ENCODE measurements around the gene SARS1.

DNA sequence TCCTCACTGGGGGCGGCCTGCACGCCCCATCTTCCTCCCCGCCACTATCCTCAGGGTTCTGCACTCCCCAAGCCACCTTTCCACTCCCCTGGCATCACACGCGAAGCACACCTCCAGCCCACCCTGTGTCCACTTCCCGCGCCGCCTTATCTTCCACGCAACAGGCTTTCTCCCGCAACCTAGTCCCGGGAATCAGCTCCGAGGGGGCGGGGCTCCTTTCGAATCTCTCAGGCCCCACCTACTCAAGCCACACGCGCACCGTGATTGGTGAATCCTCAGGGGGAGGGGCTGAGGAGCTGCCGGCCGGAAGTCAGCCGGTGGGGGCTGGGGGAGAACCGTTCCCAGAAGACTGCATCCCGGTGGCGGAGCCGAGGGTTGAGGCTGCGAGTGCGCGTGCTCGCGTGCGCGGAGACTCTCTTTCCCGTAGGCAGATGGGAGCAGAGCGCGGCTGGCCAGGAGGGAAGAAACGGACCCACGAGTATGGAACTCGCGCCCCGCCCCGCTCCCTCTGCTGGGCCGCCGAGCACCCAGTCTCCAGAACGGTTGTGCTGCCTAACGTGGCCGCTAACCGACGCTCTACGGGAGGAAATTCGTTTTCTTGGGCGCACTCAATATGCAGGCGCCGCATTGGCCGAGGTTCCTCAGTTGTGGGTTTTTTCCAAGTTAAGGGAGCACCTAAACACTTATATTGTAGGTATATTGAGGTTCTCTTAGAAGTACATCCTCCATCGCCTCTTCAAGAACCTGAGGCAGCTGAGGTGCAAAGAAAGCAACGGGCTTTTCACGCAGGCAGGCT, 69.4 kb downstream of the SARS1 start, which contains the start of gene PSRC1:
- peak; percentile 83 for TF ChIP-seq TAF1 (IDR thresholded peaks at IDR 0.05; ENCODE audit: low read depth, low read length)
- TF ChIP-seq SIN3A (conservative IDR thresholded peaks at IDR 0.05 in 1 of 2, IDR thresholded peaks at IDR 0.05 in 1 of 2; ENCODE audit: low read depth in 1 of 2, low read length in 2 of 2) = peak; percentile 18 to 84; a peak in 2 of 4 replicates
- no peak; the same call in 1 of the 2 replicates for TF ChIP-seq YY1 (IDR thresholded peaks at IDR 0.05; ENCODE audit: low read depth, low read length)
- peak; percentile 76; the same call in 1 of the 2 replicates for TF ChIP-seq GABPA (IDR thresholded peaks at IDR 0.05; ENCODE audit: borderline replicate concordance, insufficient read depth, low read length)
- TF ChIP-seq EGR1 (IDR thresholded peaks at IDR 0.05; ENCODE audit: borderline replicate concordance, low read depth, low read length) = no peak
- no peak for TF ChIP-seq EZH2 (IDR thresholded peaks at IDR 0.05; ENCODE audit: low read depth, low read length, severe bottlenecking)
- TF ChIP-seq PHF8 (conservative IDR thresholded peaks at IDR 0.05; ENCODE audit: low read depth, low read length) = peak; percentile 86
- TF ChIP-seq POLR2AphosphoS5 (IDR thresholded peaks at IDR 0.05; ENCODE audit: low read depth, low read length) = peak; percentile 95
- TF ChIP-seq, protein P1, sequence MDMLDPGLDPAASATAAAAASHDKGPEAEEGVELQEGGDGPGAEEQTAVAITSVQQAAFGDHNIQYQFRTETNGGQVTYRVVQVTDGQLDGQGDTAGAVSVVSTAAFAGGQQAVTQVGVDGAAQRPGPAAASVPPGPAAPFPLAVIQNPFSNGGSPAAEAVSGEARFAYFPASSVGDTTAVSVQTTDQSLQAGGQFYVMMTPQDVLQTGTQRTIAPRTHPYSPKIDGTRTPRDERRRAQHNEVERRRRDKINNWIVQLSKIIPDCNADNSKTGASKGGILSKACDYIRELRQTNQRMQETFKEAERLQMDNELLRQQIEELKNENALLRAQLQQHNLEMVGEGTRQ (IDR thresholded peaks at IDR 0.05; ENCODE audit: low read length) = no peak
- TF ChIP-seq HDAC2 (IDR thresholded peaks at IDR 0.05; ENCODE audit: borderline replicate concordance in 1 of 2, low read depth in 2 of 2, low read length in 2 of 2) = peak in 1 of 2 experiments; percentile 74; a peak in 1 of 4 replicates
- no peak for TF ChIP-seq RXRA (IDR thresholded peaks at IDR 0.05; ENCODE audit: insufficient read depth, low read depth, low read length)
- TF ChIP-seq, protein P2, sequence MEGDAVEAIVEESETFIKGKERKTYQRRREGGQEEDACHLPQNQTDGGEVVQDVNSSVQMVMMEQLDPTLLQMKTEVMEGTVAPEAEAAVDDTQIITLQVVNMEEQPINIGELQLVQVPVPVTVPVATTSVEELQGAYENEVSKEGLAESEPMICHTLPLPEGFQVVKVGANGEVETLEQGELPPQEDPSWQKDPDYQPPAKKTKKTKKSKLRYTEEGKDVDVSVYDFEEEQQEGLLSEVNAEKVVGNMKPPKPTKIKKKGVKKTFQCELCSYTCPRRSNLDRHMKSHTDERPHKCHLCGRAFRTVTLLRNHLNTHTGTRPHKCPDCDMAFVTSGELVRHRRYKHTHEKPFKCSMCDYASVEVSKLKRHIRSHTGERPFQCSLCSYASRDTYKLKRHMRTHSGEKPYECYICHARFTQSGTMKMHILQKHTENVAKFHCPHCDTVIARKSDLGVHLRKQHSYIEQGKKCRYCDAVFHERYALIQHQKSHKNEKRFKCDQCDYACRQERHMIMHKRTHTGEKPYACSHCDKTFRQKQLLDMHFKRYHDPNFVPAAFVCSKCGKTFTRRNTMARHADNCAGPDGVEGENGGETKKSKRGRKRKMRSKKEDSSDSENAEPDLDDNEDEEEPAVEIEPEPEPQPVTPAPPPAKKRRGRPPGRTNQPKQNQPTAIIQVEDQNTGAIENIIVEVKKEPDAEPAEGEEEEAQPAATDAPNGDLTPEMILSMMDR (IDR thresholded peaks at IDR 0.05; ENCODE audit: control extremely low read depth in 1 of 3, insufficient read depth in 1 of 3, low read depth in 1 of 3, low read length in 3 of 3) = no peak; a peak in 1 of 4 replicates
- TF ChIP-seq JUND (IDR thresholded peaks at IDR 0.05; ENCODE audit: low read length) = no peak
